ENCODE data around the gene CHD2. TPM values are rescaled to one million over a fixed set of nuclear protein-coding genes. Genes with fewer than 3 reads are reported as not detected.

CHD2 gene
- total and polyA plus RNA-seq, 4 donors, result 39.4 to 547 (median 76.3) TPM

DNA sequence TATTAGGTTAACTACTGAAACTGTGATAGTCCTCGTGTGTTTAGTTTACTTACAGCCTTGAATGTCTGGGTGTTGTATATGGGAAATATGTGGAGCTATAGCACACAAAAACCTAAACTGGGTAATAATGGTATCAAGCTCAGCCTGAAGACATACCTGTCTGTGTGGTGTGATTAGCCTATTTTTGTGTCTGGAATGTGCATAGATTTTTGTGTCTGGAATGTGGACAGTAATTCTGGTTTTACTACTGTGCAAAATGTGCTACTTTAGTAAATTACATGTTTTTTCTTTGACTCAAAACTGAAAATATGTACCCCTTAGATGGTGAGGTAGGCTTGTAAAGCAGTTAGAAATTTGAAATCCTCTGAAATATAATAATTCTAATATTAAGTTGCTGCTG, 43.5 kb downstream of the CHD2 start:
- peaks cover 0 to 5% (median 4%) of the 10 kb centered on the region in 4 donors for H3K9me3 ChIP-seq (ENCODE audit: control insufficient read depth in 4 of 4, insufficient read depth in 3 of 4, low read length in 3 of 4)
- TF ChIP-seq, protein P1, sequence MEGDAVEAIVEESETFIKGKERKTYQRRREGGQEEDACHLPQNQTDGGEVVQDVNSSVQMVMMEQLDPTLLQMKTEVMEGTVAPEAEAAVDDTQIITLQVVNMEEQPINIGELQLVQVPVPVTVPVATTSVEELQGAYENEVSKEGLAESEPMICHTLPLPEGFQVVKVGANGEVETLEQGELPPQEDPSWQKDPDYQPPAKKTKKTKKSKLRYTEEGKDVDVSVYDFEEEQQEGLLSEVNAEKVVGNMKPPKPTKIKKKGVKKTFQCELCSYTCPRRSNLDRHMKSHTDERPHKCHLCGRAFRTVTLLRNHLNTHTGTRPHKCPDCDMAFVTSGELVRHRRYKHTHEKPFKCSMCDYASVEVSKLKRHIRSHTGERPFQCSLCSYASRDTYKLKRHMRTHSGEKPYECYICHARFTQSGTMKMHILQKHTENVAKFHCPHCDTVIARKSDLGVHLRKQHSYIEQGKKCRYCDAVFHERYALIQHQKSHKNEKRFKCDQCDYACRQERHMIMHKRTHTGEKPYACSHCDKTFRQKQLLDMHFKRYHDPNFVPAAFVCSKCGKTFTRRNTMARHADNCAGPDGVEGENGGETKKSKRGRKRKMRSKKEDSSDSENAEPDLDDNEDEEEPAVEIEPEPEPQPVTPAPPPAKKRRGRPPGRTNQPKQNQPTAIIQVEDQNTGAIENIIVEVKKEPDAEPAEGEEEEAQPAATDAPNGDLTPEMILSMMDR (IDR thresholded peaks at IDR 0.05; ENCODE audit: control extremely low read depth, extremely low read depth), result no peak
- H3K27me3 ChIP-seq (ENCODE audit: control insufficient read depth in 3 of 3, insufficient read depth in 3 of 3, low read length in 2 of 3), result no peaks in the 10 kb centered on the region
- ATAC-seq (ENCODE audit: insufficient read depth, low FRiP score), result no peak
- H3K4me3 ChIP-seq, result no peak overlapping the region
- no peaks in the 10 kb centered on the region for H3K4me1 ChIP-seq (ENCODE audit: control insufficient read depth in 5 of 5, insufficient read depth in 5 of 5, low read length in 5 of 5)
- no peak overlapping the region for H3K27ac ChIP-seq (ENCODE audit: low read depth in 1 of 2, low read length in 1 of 2)
- peaks cover 31 to 82% (median 68%) of the 10 kb centered on the region in 4 donors for H3K36me3 ChIP-seq (ENCODE audit: control insufficient read depth in 4 of 4, insufficient read depth in 4 of 4, low read length in 4 of 4)
- WGBS, 2 donors, result 83 to 85% methylated on average over 1 of the region's 1 CpG
- H3K9ac ChIP-seq (ENCODE audit: insufficient read depth in 1 of 2, low read length in 2 of 2), result no peak overlapping the region
- DNase-seq, result no peak

- Histone ChIP-seq H3K9me3 (ENCODE audit: control insufficient read depth in 4 of 4, insufficient read depth in 3 of 4, low read length in 3 of 4) (peaks cover 5 to 16% (median 11%) of the 10 kb centered on the region in 4 donors), H3K27ac (ENCODE audit: low read depth in 1 of 2, low read length in 1 of 2) (no peak overlapping the region), H3K9ac (ENCODE audit: insufficient read depth in 1 of 2, low read length in 2 of 2) (no peak overlapping the region), H3K27me3 (ENCODE audit: control insufficient read depth in 3 of 3, insufficient read depth in 3 of 3, low read length in 2 of 3) (no peaks in the 10 kb centered on the region), H3K4me1 (ENCODE audit: control insufficient read depth in 5 of 5, insufficient read depth in 5 of 5, low read length in 5 of 5) (no peaks in the 10 kb centered on the region), H3K4me3 (no peak overlapping the region), H3K36me3 (ENCODE audit: control insufficient read depth in 4 of 4, insufficient read depth in 4 of 4, low read length in 4 of 4) (peaks cover 36 to 83% (median 71%) of the 10 kb centered on the region in 4 donors)
- DNase-seq (no peak), ATAC-seq (ENCODE audit: insufficient read depth, low FRiP score) (no peak)
- TF ChIP-seq, protein P1 (IDR thresholded peaks at IDR 0.05; ENCODE audit: control extremely low read depth, extremely low read depth), result no peak
- 87 to 92% methylated on average over 7 to 8 of the region's 8 CpGs for whole genome bisulfite sequencing, 2 donors
Observed at GRCh38 chr15:92944946-92945521, 44.9 kb downstream of the CHD2 start.

DNA sequence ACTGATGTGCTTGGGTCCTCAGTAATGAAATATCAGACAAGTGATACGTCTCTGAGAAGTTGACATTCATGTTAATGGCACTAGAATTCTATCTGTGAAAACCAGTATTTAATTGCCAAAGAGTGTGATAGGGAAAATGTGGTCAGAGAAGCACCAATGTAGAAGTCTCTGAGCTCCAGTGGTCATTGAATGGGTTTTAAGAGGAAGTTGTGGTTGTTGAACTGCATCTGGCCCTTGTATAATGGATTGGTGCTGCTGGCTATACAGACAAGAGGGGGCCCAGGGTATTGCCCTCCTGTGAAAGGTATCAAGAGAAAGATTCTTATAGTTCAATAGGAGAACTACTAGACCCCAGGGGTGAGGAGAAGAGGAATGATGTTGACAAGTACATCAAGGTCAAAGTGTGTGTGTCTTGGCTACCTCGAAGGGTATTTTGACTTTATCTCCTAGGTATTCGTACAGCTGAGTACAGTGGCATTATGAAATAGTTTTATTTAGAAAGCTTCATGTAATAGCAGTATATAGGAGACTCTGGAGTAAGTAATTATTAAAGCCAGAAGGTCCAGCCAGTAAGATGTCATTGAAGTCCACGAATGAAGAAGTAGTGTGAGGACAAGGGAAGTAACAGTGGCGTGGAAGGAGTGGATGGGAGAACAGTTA, 47.1 kb downstream of the CHD2 start:
- WGBS, 2 donors, result 96 to 98% methylated on average over 5 of the region's 5 CpGs
- H3K9me3 ChIP-seq (ENCODE audit: control insufficient read depth in 4 of 4, insufficient read depth in 3 of 4, low read length in 3 of 4), result peaks cover 5 to 16% (median 11%) of the 10 kb centered on the region in 4 donors
- H3K9ac ChIP-seq (ENCODE audit: insufficient read depth in 1 of 2, low read length in 2 of 2), result no peak overlapping the region
- H3K4me1 ChIP-seq (ENCODE audit: control insufficient read depth in 5 of 5, insufficient read depth in 5 of 5, low read length in 5 of 5), result no peaks in the 10 kb centered on the region
- H3K4me3 ChIP-seq, result no peak overlapping the region
- TF ChIP-seq, protein P1 (IDR thresholded peaks at IDR 0.05; ENCODE audit: control extremely low read depth, extremely low read depth), result no peak
- no peaks in the 10 kb centered on the region for H3K27me3 ChIP-seq (ENCODE audit: control insufficient read depth in 3 of 3, insufficient read depth in 3 of 3, low read length in 2 of 3)
- no peak for ATAC-seq (ENCODE audit: insufficient read depth, low FRiP score)
- peaks cover 36 to 85% (median 68%) of the 10 kb centered on the region in 4 donors for H3K36me3 ChIP-seq (ENCODE audit: control insufficient read depth in 4 of 4, insufficient read depth in 4 of 4, low read length in 4 of 4)
- no peak for DNase-seq
- no peak overlapping the region for H3K27ac ChIP-seq (ENCODE audit: low read depth in 1 of 2, low read length in 1 of 2)
